SH-SY5Y (cell line): ENCODE data around the gene C1QBP.

Experiments
- GATA2 ChIP-seq: IDR thresholded peaks from 2 replicates; pipeline ENCODE4 v1.6.1; 2011; ENCODE audit warnings: mild to moderate bottlenecking, low read depth, low read length
- GATA3 ChIP-seq: IDR thresholded peaks from 2 replicates; pipeline ENCODE4 v1.6.1; 2011; ENCODE audit warnings: low read depth, mild to moderate bottlenecking, low read length, moderate library complexity

GRCh38 chr17:5480962-5481361, 42.0 kb upstream of the C1QBP start:
- TF ChIP-seq GATA2 (no peak), GATA3 (no peak)
